Measurements from ENCODE around the gene FOXP2.
A peak's percentile ranks its signal among the peaks of the same experiment; 100 is the strongest.

GRCh38 chr7:114715907-114716306 is 301.3 kb downstream of the FOXP2 start:
- TF ChIP-seq POLR2A (IDR thresholded peaks at IDR 0.05; ENCODE audit: low read depth, low read length) (no peak), SPI1 (IDR thresholded peaks at IDR 0.05; ENCODE audit: low read depth, low read length) (peak; percentile 36; the same call in 1 of the 2 replicates), POLR2AphosphoS5 (IDR thresholded peaks at IDR 0.05; ENCODE audit: low read depth, low read length) (no peak)

All from GM12891 (cell line).